Endothelial cell of umbilical vein (primary cell): ENCODE data around the gene MAP7D3. TPM values are rescaled to one million over a fixed set of nuclear protein-coding genes. Genes with fewer than 3 reads are reported as not detected.

Source experiments
- BruUV-seq: library from RNA; stranded (reverse); fragments of 400-500 nt; replicated peaks from 2 replicates; lab custom pipeline; 2021; lab: Mats Ljungman, UMichigan
- CTCF ChIA-PET: fragments of 300-600, 350-600 bp; sonication (Branson Sonifier 250); formaldehyde crosslinking; loops from one replicate; lab custom pipeline; 2021; ENCODE audit warnings: antibody characterized with exemption, inconsistent platforms; lab: Charles Lee
- POLR2A ChIA-PET: fragments of 300-600, 350-600 bp; sonication (Branson Sonifier 250); formaldehyde crosslinking; loops from one replicate; lab custom pipeline; 2021; ENCODE audit warnings: antibody characterized with exemption, inconsistent platforms; lab: Charles Lee
- DNase-seq: peaks from one replicate; pipeline ENCODE4 v3.0.0-alpha.2; 2011; ENCODE audit warnings: low read depth, low spot score
- FAIRE-seq: peaks from 2 replicates; lab custom pipeline; 2011; peaks lifted over from hg19 to GRCh38; lab: Jason Lieb, UNC
- H2AFZ ChIP-seq: 2 replicates; pipeline ENCODE4 v1.6.0; 2012; ENCODE audit warnings: low read depth, low read length, control low read depth, inconsistent platforms
- H3K27ac ChIP-seq: 2 replicates; pipeline ENCODE4 v1.5.1; 2011; ENCODE audit warnings: low read depth, mild to moderate bottlenecking, control low read depth, low read length, moderate library complexity; ENCODE audit not compliant: insufficient read depth
- H3K27me3 ChIP-seq, 2 experiments: 2 replicates each; pipeline versions ENCODE4 v1.6.0 to v1.6.1; 2011; ENCODE audit warnings: low read length in 2 of 2, mixed read lengths in 1 of 2; ENCODE audit not compliant: control insufficient read depth in 2 of 2, insufficient read depth in 2 of 2
- H3K36me3 ChIP-seq, 2 experiments: 2 replicates in 1 of 2; 3 replicates in 1 of 2; pipeline ENCODE4 v1.5.1; 2011; ENCODE audit warnings: low read length in 2 of 2, mild to moderate bottlenecking in 1 of 2, moderate library complexity in 1 of 2; ENCODE audit not compliant: control insufficient read depth in 2 of 2, insufficient read depth in 2 of 2; ENCODE audit errors: extremely low read depth in 1 of 2
- H3K4me1 ChIP-seq: 3 replicates; pipeline ENCODE4 v1.5.1; 2011; ENCODE audit warnings: mild to moderate bottlenecking, low read length; ENCODE audit not compliant: control insufficient read depth, insufficient read depth; ENCODE audit errors: extremely low read depth
- H3K4me2 ChIP-seq: 2 replicates; pipeline ENCODE4 v1.6.1; 2011; ENCODE audit warnings: low read length, control low read depth, mixed read lengths; ENCODE audit not compliant: insufficient read depth
- H3K4me3 ChIP-seq, 3 experiments: fragments of 200-600 bp in 1 of 3; sonication (generic), shearing (Covaris generic) in 1 of 3; replicated peaks in 1 of 3; 2 replicates each; pipeline ENCODE4 v1.5.1; 2011 to 2016; ENCODE audit warnings: control low read depth in 3 of 3, low read length in 3 of 3, mild to moderate bottlenecking in 2 of 3, inconsistent platforms in 1 of 3, low read depth in 1 of 3, moderate library complexity in 1 of 3; ENCODE audit not compliant: insufficient read depth in 1 of 3
- H3K79me2 ChIP-seq: 2 replicates; pipeline ENCODE4 v1.6.0; 2012; ENCODE audit warnings: low read length, inconsistent platforms; ENCODE audit not compliant: control insufficient read depth, insufficient read depth
- H3K9ac ChIP-seq: replicated peaks from 2 replicates; pipeline ENCODE3; 2011; ENCODE audit warnings: low read length, control low read depth; ENCODE audit not compliant: insufficient read depth; ENCODE audit errors: extremely low read depth
- H3K9me1 ChIP-seq: replicated peaks from 3 replicates; pipeline ENCODE4 v1.6.0; 2011; ENCODE audit warnings: mild to moderate bottlenecking, low read length; ENCODE audit not compliant: control insufficient read depth, insufficient read depth; ENCODE audit errors: extremely low read depth
- H3K9me3 ChIP-seq: replicated peaks from 2 replicates; pipeline ENCODE4 v1.5.1; 2012; ENCODE audit warnings: low read length, inconsistent platforms; ENCODE audit not compliant: control insufficient read depth, insufficient read depth
- H4K20me1 ChIP-seq: replicated peaks from 2 replicates; pipeline ENCODE3; 2011; ENCODE audit warnings: mild to moderate bottlenecking, low read length; ENCODE audit not compliant: control insufficient read depth, insufficient read depth; ENCODE audit errors: extremely low read depth
- EZH2 ChIP-seq: IDR thresholded peaks from 2 replicates; pipeline ENCODE4 v1.6.1; 2012; ENCODE audit warnings: borderline replicate concordance, low read depth, mild to moderate bottlenecking, moderate library complexity, low read length, inconsistent platforms; ENCODE audit not compliant: severe bottlenecking
- FOS ChIP-seq: IDR thresholded peaks from 2 replicates; pipeline ENCODE4 v1.6.1; 2011; ENCODE audit warnings: mild to moderate bottlenecking, low read length, moderate library complexity, borderline replicate concordance; ENCODE audit not compliant: insufficient read depth
- GATA2 ChIP-seq: IDR thresholded peaks from 2 replicates; pipeline ENCODE4 v1.7.0; 2011; ENCODE audit warnings: low read depth, mild to moderate bottlenecking, moderate library complexity, mixed read lengths, low read length; ENCODE audit not compliant: insufficient read length, insufficient read depth
- JUN ChIP-seq: IDR thresholded peaks from 2 replicates; pipeline ENCODE4 v1.6.1; 2011; ENCODE audit warnings: borderline replicate concordance, low read depth; ENCODE audit not compliant: insufficient read length, insufficient read depth
- MYC ChIP-seq: IDR thresholded peaks from one replicate; pipeline ENCODE4 v1.6.1; 2011; ENCODE audit warnings: mild to moderate bottlenecking, low read depth, low read length
- POLR2A ChIP-seq: IDR thresholded peaks from 2 replicates; pipeline ENCODE4 v1.6.1; 2012; ENCODE audit warnings: low read depth, mild to moderate bottlenecking, control low read depth, low read length
- POLR2AphosphoS5 ChIP-seq: IDR thresholded peaks from 2 replicates; pipeline ENCODE4 v1.6.1; 2012; ENCODE audit warnings: low read depth, mild to moderate bottlenecking, control low read depth, low read length, moderate library complexity; ENCODE audit not compliant: insufficient read depth
- dilution Hi-C: fragments of 300-500 bp; cut with MboI; formaldehyde crosslinking; loops from one replicate; pipeline ENCODE4 v1.15.0; 2019; ENCODE audit warnings: low sequenced_read_pairs; ENCODE audit not compliant: extremely low pct_ligation_motif_present
- intact Hi-C: fragments of 100-400 bp; cut with micrococcal nuclease; formaldehyde crosslinking; loops from one replicate; pipeline ENCODE4 v1.10.0; 2022
- polyA plus RNA-seq, 4 experiments: library from polyadenylated mRNA; depleted of rRNA in 3 of 4; stranded (reverse) in 3 of 4; unstranded in 1 of 4; fragments of >200 nt; gene quantifications; 2 replicates each; pipeline versions ENCODE4 v1.2.1 to v1.2.3, GENCODE V29; 2011 to 2012; ENCODE audit warnings: missing spikeins in 1 of 4
- total RNA-seq: library from RNA; stranded (reverse); gene quantifications from 2 replicates; pipeline ENCODE4 v1.2.3, GENCODE V29; 2021
- TF ChIP-seq, protein P1 (sequence below), 2 donors: IDR thresholded peaks; 1 replicate in 1 of 2; 2 replicates in 1 of 2; pipeline ENCODE4 v1.5.1; 2011; ENCODE audit warnings: low read length in 2 of 2, mild to moderate bottlenecking in 2 of 2, moderate library complexity in 2 of 2, control low read depth in 1 of 2, inconsistent platforms in 1 of 2, low read depth in 1 of 2; ENCODE audit not compliant: insufficient read depth in 1 of 2; ENCODE audit errors: extremely low read depth in 1 of 2
- TF ChIP-seq, protein P2 (sequence below): IDR thresholded peaks from 2 replicates; pipeline ENCODE4 v1.6.1; 2011; ENCODE audit not compliant: insufficient read depth, insufficient read length

Gene MAP7D3
- total and polyA plus RNA-seq, 2 donors (not counting 3 experiments of a cell fraction or from before 2014, with no cell fraction given), result 6.5 to 22.8 TPM

DNA sequence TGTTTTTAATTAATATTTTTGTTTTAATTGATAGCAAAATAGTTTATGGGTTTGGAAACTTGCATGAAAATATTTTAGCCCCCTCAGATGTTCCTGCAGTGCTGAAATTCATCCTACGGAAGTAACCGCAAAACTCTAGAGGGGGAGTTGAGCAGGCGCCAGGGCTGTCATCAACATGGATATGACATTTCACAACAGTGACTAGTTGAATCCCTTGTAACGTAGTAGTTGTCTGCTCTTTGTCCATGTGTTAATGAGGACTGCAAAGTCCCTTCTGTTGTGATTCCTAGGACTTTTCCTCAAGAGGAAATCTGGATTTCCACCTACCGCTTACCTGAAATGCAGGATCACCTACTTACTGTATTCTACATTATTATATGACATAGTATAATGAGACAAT is 40.4 kb downstream of the MAP7D3 start:
- DNase-seq (no peak), FAIRE-seq (peak; percentile 18)
- H3K4me3 ChIP-seq, result no peak overlapping the region
- no peak for TF ChIP-seq JUN
- TF ChIP-seq POLR2AphosphoS5, result no peak
- TF ChIP-seq, protein P1, sequence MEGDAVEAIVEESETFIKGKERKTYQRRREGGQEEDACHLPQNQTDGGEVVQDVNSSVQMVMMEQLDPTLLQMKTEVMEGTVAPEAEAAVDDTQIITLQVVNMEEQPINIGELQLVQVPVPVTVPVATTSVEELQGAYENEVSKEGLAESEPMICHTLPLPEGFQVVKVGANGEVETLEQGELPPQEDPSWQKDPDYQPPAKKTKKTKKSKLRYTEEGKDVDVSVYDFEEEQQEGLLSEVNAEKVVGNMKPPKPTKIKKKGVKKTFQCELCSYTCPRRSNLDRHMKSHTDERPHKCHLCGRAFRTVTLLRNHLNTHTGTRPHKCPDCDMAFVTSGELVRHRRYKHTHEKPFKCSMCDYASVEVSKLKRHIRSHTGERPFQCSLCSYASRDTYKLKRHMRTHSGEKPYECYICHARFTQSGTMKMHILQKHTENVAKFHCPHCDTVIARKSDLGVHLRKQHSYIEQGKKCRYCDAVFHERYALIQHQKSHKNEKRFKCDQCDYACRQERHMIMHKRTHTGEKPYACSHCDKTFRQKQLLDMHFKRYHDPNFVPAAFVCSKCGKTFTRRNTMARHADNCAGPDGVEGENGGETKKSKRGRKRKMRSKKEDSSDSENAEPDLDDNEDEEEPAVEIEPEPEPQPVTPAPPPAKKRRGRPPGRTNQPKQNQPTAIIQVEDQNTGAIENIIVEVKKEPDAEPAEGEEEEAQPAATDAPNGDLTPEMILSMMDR (IDR thresholded peaks at IDR 0.05; ENCODE audit: extremely low read depth in 1 of 2, insufficient read depth in 1 of 2, low read depth in 1 of 2, low read length in 2 of 2), result no peak
- TF ChIP-seq EZH2, result no peak
- TF ChIP-seq, protein P2, sequence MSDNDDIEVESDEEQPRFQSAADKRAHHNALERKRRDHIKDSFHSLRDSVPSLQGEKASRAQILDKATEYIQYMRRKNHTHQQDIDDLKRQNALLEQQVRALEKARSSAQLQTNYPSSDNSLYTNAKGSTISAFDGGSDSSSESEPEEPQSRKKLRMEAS, result no peak
- TF ChIP-seq GATA2, result no peak
- no peak for TF ChIP-seq POLR2A
- TF ChIP-seq MYC, result no peak
- TF ChIP-seq FOS, result no peak
- H3K4me1 ChIP-seq, result peaks cover 9% of the 10 kb centered on the region
- no peak overlapping the region for H3K4me2 ChIP-seq
- ChIA-PET CTCF (interaction anchor here (3.4 to 4.3 kb wide), 2 partner anchors 42 to 182 kb away, joined by 98 to 134 read pairs; no protein-coding TSS in a partner anchor), POLR2A (no interaction called here)
- no peaks in the 10 kb centered on the region for H3K36me3 ChIP-seq
- no peaks in the 10 kb centered on the region for H4K20me1 ChIP-seq
- intact Hi-C loops (no loop called here), dilution Hi-C loops (no loop called here)
- TSS peak; percentile 57 for BruUV-seq
- no peak overlapping the region for H3K9ac ChIP-seq
- no peaks in the 10 kb centered on the region for H3K9me3 ChIP-seq
- no peaks in the 10 kb centered on the region for H3K27me3 ChIP-seq
- H3K79me2 ChIP-seq, result no peaks in the 10 kb centered on the region
- H3K27ac ChIP-seq, result no peak overlapping the region
- no peak overlapping the region for H2AFZ ChIP-seq
- H3K9me1 ChIP-seq, result no peaks in the 10 kb centered on the region
